ENCODE results near the gene SPEG.

Gene SPEG

GRCh38 chr2:219510512-219511135 lies 76.0 kb downstream of the SPEG start:
- no peak for DNase-seq (ENCODE audit: low read depth in 1 of 2, low spot score in 1 of 2)

- DNase-seq (ENCODE audit: low read depth in 1 of 2, low spot score in 1 of 2): no peak
These were observed 77.1 kb downstream of the SPEG start for GRCh38 chr2:219511547-219512325.

GRCh38 chr2:219512524-219513216 lies 78.0 kb downstream of the SPEG start:
- DNase-seq (ENCODE audit: low read depth in 1 of 2, low spot score in 1 of 2): no peak

DNA sequence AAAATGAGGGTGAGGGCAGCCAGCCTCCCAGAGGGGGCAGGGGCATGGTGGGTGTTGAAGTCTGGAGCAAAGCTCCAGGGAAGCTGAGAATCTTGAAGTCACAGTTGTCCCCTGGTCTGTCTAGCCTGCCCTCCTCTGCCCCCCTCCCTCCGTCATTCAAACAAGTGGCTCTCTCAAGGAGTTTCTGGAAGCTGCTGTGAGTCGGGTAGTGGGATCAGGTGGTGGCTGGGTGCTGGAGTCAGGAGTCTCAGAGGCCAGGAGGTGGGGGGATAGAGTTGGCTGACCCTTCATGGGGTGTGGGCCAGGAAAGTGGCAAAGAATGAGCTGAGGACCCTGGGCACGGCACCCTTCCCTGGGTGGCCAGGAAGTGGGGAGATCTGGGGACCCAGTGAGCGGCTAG lies 79.1 kb downstream of the SPEG start:
- DNase-seq (ENCODE audit: low read depth in 1 of 2, low spot score in 1 of 2): no peak

GRCh38 chr2:219514196-219514761 lies 79.6 kb downstream of the SPEG start, which contains the start of gene ASIC4:
ASIC4 (plus strand) TSS chr2:219514482; CDS start chr2:219514725, 243 bp downstream.
- no peak for DNase-seq (ENCODE audit: low read depth in 1 of 2, low spot score in 1 of 2)

GRCh38 chr2:219514836-219515235 lies 80.2 kb downstream of the SPEG start:
- no peak for DNase-seq (ENCODE audit: low read depth in 1 of 2, low spot score in 1 of 2)

- DNase-seq (ENCODE audit: low read depth in 1 of 2, low spot score in 1 of 2): no peak
These were observed 81.4 kb downstream of the SPEG start for GRCh38 chr2:219515874-219516629.

DNA sequence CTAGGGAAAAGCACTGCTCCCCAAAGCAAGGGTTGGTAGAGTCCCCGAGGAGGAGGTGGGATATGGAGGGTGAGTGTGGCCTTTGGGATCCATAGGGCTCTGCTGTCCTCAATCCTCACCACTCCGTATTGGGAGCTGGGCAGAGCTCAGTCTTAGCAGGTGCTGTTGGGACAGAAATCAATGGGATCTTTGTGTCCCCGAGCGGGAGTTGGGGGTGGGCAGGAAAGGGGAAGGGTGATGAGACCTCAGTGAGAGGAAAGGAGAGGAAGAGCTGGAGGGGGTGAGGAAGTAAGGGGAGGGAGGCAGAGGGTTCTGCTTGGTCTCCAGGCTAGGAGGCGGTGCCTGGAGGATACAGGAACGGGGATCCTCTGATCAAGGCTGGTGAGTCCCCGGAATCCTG lies 82.2 kb downstream of the SPEG start:
- no peak for DNase-seq (ENCODE audit: low read depth in 1 of 2, low spot score in 1 of 2)

- DNase-seq (ENCODE audit: low read depth in 1 of 2, low spot score in 1 of 2): no peak
These were observed 83.5 kb downstream of the SPEG start for GRCh38 chr2:219517954-219518778.

GRCh38 chr2:219519526-219519916 lies 84.9 kb downstream of the SPEG start:
- no peak for DNase-seq (ENCODE audit: low read depth in 1 of 2, low spot score in 1 of 2)

- no peak for DNase-seq (ENCODE audit: low read depth in 1 of 2, low spot score in 1 of 2)
These were observed 85.4 kb downstream of the SPEG start for GRCh38 chr2:219520079-219520478.

DNA sequence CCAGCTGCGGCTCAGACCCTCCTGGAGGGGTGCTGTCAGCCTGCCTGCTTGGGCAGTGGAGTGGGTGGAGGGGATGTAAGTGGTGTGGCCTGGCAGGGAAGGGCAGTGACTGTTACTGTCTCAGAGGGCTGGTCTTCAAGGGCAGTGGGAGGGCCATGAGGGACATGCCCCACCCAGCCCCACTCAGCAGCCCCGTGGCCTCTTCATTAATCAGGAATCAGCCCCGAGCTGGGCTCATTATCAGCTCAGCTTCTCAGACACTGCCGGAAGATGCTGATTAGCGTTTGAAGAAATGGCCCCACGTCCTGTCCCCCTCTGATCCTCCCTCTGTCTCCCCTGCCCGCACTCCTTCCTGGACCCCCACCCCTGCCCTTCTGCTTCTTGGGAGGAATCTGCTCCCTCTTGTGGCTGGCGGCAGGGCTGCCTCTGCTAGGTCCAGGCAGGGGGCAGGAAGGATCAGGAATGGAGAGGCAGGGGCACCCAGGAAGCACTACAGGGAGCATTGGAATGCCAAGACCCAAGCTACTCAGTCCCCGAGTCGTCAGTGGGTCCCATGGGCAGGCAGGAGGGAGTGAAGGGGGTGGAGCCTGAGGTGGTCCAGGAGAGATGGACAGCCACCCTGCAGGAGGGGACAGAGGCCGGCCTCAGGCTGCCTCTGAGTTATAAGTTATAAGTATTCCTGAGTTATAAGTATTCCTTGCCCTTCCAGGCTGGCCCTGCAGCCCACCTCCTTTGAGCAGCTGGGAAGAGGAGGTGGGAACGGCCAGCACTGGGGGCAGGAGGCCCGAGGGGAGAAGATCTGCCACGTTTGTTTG lies 86.6 kb downstream of the SPEG start:
- DNase-seq (ENCODE audit: low read depth in 1 of 2, low spot score in 1 of 2): no peak

DNA sequence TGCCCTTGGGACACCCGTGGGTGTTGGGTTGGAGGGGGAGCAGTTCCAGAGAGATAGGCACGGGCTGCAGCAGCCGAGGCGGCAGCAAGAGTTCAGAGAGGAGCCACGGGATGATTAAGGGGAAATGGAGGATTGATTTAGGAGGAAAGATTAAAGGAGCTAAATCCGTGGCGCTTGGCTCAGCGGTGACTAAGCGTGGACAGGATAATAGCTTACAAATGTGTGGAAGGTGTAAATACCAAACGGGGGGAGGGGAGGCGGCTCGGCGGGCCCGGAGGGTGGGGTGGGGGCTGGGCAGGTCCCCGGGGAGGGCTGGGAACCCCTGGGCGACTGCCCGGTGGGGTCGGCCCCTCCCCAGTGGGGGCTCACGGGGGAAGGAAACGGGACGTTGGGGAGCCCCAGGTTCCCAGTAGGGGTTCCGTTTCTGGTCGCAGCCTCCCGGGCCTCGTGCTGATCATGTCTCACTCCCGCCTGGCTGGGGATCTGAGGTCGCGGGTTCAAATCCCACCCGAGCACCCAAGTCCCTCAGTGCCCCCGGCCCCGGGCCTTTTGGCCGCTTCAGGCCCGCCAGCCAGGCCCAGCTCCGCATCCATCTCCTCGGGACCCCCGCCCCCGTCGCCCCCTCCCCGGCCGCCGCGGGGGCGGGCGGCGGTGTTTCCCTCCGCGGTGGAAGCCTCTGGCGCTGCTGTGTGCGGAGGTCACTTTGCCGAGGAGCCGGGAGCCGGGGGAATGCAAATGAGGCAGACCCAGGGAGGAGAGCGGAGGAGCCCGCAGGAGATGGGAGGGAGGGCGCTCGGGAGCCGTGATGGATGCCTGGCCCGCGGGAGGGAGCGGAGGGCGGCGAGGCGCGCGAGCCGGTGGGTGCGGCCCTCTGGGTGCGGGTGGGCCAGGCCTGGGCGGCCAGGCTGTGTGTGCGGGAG lies 87.7 kb downstream of the SPEG start:
- no peak for DNase-seq (ENCODE audit: low read depth in 1 of 2, low spot score in 1 of 2)

DNA sequence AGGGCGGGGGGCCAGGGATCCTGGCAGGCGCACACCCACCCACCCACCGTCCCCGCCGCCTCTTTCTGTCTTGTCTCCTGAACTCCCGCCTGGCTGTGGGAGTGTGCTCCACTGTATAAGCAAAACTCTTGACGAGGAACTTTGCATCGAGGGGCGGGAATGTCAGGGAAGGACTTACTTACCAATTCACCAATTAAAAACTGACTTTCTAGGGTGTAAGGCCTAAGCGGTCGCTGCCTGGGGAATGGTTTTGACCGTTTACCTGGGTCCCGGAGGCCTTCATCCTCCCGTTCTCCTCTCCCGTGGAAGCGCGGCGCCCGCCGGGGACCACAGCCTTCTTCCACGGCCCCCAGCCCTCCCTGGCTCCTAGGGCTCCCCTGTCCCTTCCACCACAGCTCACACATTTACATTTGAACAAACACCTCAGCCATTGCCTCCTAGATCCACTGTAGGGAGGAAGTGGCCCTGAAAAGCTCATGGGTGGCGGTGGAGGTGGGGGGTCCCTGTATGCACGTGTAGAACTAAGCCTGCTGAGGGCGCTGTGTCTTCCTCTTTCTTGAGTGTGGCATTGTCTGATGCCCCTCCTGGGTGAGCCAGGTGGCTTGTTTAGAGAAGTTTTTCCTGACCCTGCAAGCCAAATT lies 88.5 kb downstream of the SPEG start:
- DNase-seq (ENCODE audit: low read depth in 1 of 2, low spot score in 1 of 2): no peak

GRCh38 chr2:219524817-219525216 lies 90.2 kb downstream of the SPEG start:
- DNase-seq (ENCODE audit: low read depth in 1 of 2, low spot score in 1 of 2): no peak

DNA sequence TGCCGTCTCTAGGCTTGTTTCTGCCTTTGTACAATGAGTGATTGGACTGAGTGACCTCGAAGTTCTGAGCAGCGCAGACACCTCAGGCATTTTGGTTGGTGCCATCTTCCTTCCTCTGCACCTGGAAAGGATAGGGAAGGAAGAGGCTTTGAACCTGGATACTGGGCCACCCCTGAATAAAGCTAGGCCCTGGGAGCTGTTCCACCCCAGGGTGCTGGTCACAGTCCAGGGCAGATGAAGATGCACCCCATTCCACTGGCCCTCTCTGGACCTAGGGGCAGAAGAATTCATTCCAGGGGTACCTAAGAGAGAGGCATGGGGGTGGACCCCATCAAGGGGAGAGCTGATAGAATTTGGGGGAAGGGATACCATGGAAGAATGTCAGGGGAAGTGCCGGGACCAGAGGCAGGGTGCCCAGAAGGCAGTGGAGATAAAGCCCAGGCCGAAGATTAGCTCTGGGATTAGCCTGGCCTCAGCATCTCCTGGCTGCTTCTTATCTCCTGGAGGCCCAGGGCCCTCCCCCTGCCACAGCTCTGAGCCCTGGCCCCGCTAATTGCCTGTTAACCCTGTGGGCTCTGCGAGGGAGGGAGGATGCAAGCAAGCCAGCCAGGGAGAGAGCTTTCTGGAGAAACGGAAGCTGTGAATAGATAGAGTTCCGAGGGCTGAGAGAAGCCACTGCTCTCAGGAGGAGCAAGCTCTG lies 91.0 kb downstream of the SPEG start:
- no peak for DNase-seq (ENCODE audit: low read depth in 1 of 2, low spot score in 1 of 2)

Data from activated T-helper 1 cell treated with anti-CD3 and anti-CD28 coated beads, Interleukin-2, amount 50 U/mL, for 16 hours (primary cell).